GM12878 (cell line): ENCODE measurements around the gene MIEF1. TPM values are rescaled to one million over a fixed set of nuclear protein-coding genes. Genes with fewer than 3 reads are reported as not detected.

Experiments used
- ASH2L ChIP-seq: fragments of 300-600, 200-600 bp; sonication (generic); IDR thresholded peaks from 2 replicates; pipeline ENCODE4 v1.6.1; 2017; ENCODE audit warnings: low read depth, mild to moderate bottlenecking, borderline replicate concordance
- BACH1 ChIP-seq: fragments of 450-650 bp; IDR thresholded peaks from 2 replicates; pipeline ENCODE4 v1.6.1; 2017; ENCODE audit warnings: mild to moderate bottlenecking, borderline replicate concordance
- CBX3 ChIP-seq: fragments of 200-600 bp; sonication (generic); IDR thresholded peaks from 2 replicates; pipeline ENCODE4 v1.6.1; 2016; ENCODE audit warnings: low read depth, borderline replicate concordance
- IKZF1 ChIP-seq: fragments of 450-650 bp; conservative IDR thresholded peaks from 2 replicates; pipeline ENCODE4 v1.6.1; 2017; ENCODE audit warnings: antibody characterized with exemption, mild to moderate bottlenecking
- PAX5 ChIP-seq: IDR thresholded peaks from 2 replicates; pipeline ENCODE4 v1.6.1; 2011; ENCODE audit warnings: low read depth, low read length, borderline replicate concordance
- POLR2AphosphoS5 ChIP-seq: IDR thresholded peaks from 2 replicates; pipeline ENCODE4 v1.6.1; 2011; ENCODE audit warnings: mild to moderate bottlenecking, low read length, inconsistent platforms
- RAD51 ChIP-seq: fragments of 450-650 bp; IDR thresholded peaks from 2 replicates; pipeline ENCODE4 v1.6.1; 2016; ENCODE audit warnings: moderate library complexity, mild to moderate bottlenecking, inconsistent platforms
- RUNX3 ChIP-seq: IDR thresholded peaks from 2 replicates; pipeline ENCODE4 v1.6.1; 2012; ENCODE audit warnings: low read length, inconsistent platforms
- SIN3A ChIP-seq: IDR thresholded peaks from 2 replicates; pipeline ENCODE4 v1.6.1; 2012; ENCODE audit warnings: low read depth, low read length, improper control_type of control experiment
- SIX5 ChIP-seq: IDR thresholded peaks from 2 replicates; pipeline ENCODE4 v1.6.1; 2011; ENCODE audit warnings: mild to moderate bottlenecking, low read depth, low read length, moderate library complexity; ENCODE audit not compliant: severe bottlenecking
- SRF ChIP-seq, 2 experiments: IDR thresholded peaks; 2 replicates each; pipeline ENCODE4 v1.6.1; 2011; ENCODE audit warnings: low read depth in 2 of 2, low read length in 2 of 2, mild to moderate bottlenecking in 1 of 2, moderate library complexity in 1 of 2
- TCF12 ChIP-seq: IDR thresholded peaks from 2 replicates; pipeline ENCODE4 v1.6.1; 2011; ENCODE audit warnings: low read depth, mild to moderate bottlenecking, low read length
- TCF3 ChIP-seq: IDR thresholded peaks from 2 replicates; pipeline ENCODE4 v1.6.1; 2012; ENCODE audit warnings: low read depth, mild to moderate bottlenecking, low read length, borderline replicate concordance; ENCODE audit not compliant: insufficient read depth
- ZNF207 ChIP-seq: fragments of 450-650 bp; IDR thresholded peaks from 2 replicates; pipeline ENCODE4 v1.6.1; 2014; ENCODE audit warnings: antibody characterized with exemption, mild to moderate bottlenecking, borderline replicate concordance
- polyA plus RNA-seq, 11 experiments: library from polyadenylated mRNA; depleted of rRNA in 4 of 11; unstranded in 6 of 11; stranded (reverse) in 5 of 11; fragments of >200 nt; fragmentation: Nextera tagmentation in 4 of 11; fragmentation: Illumina TruSeq in 1 of 11; extraction: Ambion mirVana in 4 of 11; extraction: Trizol in 1 of 11; gene quantifications; 1 replicate in 1 of 11; 2 replicates in 10 of 11; pipeline versions ENCODE4 v1.2.1 to v1.2.3, GENCODE V29; 2011 to 2016; ENCODE audit warnings: inconsistent platforms in 2 of 11, missing spikeins in 2 of 11, low read depth in 1 of 11
- total RNA-seq, 4 experiments: library from RNA; depleted of rRNA in 3 of 4; stranded (reverse); fragments of >200 nt in 3 of 4; fragmentation: Illumina TruSeq in 1 of 4; extraction: Trizol in 1 of 4; gene quantifications; 2 replicates each; pipeline versions ENCODE4 v1.2.1 to v1.2.3, GENCODE V29; 2013 to 2021
- TF ChIP-seq, protein P1 (sequence below): fragments of 450-650 bp; IDR thresholded peaks from 2 replicates; pipeline ENCODE4 v1.6.1; 2017; ENCODE audit warnings: mild to moderate bottlenecking, low read depth, inconsistent platforms; ENCODE audit not compliant: poor library complexity, severe bottlenecking
- TF ChIP-seq, protein P2 (sequence below): IDR thresholded peaks from 2 replicates; pipeline ENCODE4 v1.6.1; 2011; ENCODE audit warnings: mild to moderate bottlenecking, low read depth, low read length, moderate library complexity; ENCODE audit not compliant: insufficient replicate concordance
- TF ChIP-seq, protein P3 (sequence below): IDR thresholded peaks from 2 replicates; pipeline ENCODE4 v1.6.1; 2012; ENCODE audit warnings: mild to moderate bottlenecking, low read depth, low read length
- TF ChIP-seq, protein P4 (sequence below): fragments of 450-650 bp; IDR thresholded peaks from 2 replicates; pipeline ENCODE4 v1.6.1; 2016; ENCODE audit warnings: mild to moderate bottlenecking, moderate library complexity, borderline replicate concordance

The MIEF1 gene
- total and polyA plus RNA-seq, 10 of the 15 experiments (the other 5 are each of a cell fraction or from before 2014, with no cell fraction given) = 12.4 to 52.3 (median 29.3) TPM

DNA sequence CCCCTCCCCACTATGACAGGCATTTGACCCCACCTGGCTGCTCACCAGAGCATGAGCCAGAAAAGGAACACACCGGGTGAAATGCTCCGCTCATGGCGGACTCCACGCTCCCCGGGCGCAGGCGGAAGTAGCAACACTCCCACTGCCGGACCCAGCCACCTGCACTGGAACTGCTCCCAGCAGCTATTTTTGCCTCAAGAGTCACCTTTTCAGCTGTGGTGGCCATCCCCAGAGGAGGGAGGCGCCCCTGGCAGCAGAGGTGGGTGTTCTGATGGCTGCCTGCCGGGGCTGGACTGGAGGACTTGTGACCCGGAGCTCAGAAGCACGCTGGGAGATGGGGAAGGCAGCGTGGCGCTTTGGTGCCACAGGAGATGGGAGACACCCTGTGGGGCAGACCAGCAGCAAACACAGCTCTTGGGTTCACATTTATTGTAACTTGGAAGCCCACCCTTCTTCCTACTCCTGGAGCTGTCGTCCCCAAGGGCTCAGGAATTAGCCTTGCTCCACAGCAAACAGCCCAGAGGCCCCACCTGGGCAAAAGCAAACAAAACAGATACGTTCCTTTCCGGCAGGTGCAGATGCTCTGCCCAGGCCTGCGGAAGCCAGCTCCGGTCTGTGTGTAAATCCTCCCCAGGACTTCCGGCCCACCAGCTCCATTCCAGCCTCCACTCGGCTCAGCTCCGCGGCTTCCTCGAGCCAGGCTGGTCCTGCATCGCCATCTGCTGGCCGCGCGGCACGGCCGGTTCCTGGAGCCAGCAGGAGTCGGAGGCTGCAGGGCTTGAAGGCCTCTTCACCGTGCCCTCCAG lies 26.8 kb downstream of the MIEF1 start (continued):
- TF ChIP-seq, protein P1, sequence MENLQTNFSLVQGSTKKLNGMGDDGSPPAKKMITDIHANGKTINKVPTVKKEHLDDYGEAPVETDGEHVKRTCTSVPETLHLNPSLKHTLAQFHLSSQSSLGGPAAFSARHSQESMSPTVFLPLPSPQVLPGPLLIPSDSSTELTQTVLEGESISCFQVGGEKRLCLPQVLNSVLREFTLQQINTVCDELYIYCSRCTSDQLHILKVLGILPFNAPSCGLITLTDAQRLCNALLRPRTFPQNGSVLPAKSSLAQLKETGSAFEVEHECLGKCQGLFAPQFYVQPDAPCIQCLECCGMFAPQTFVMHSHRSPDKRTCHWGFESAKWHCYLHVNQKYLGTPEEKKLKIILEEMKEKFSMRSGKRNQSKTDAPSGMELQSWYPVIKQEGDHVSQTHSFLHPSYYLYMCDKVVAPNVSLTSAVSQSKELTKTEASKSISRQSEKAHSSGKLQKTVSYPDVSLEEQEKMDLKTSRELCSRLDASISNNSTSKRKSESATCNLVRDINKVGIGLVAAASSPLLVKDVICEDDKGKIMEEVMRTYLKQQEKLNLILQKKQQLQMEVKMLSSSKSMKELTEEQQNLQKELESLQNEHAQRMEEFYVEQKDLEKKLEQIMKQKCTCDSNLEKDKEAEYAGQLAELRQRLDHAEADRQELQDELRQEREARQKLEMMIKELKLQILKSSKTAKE = no peak
- TF ChIP-seq ASH2L (no peak), CBX3 (no peak), RAD51 (no peak), PAX5 (peak; percentile 79; the same call in 1 of the 2 replicates), SRF (IDR thresholded peaks at IDR 0.05; ENCODE audit: low read depth in 2 of 2, low read length in 2 of 2) (0 out of 4 replicates have a peak, but pooled peaks of 1 of the 2 experiments have one; percentile 49), SIX5 (peak; percentile 26), SIN3A (peak; percentile 88), TCF12 (peak; percentile 98), RUNX3 (no peak), BACH1 (peak; percentile 44; the same call in 1 of the 2 replicates), IKZF1 (peak; percentile 81), TCF3 (peak; percentile 96), ZNF207 (no peak; the same call in none of the 2 replicates), POLR2AphosphoS5 (no peak)
- TF ChIP-seq, protein P2, sequence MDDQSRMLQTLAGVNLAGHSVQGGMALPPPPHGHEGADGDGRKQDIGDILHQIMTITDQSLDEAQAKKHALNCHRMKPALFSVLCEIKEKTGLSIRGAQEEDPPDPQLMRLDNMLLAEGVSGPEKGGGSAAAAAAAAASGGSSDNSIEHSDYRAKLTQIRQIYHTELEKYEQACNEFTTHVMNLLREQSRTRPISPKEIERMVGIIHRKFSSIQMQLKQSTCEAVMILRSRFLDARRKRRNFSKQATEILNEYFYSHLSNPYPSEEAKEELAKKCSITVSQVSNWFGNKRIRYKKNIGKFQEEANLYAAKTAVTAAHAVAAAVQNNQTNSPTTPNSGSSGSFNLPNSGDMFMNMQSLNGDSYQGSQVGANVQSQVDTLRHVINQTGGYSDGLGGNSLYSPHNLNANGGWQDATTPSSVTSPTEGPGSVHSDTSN = no peak
- TF ChIP-seq, protein P3, sequence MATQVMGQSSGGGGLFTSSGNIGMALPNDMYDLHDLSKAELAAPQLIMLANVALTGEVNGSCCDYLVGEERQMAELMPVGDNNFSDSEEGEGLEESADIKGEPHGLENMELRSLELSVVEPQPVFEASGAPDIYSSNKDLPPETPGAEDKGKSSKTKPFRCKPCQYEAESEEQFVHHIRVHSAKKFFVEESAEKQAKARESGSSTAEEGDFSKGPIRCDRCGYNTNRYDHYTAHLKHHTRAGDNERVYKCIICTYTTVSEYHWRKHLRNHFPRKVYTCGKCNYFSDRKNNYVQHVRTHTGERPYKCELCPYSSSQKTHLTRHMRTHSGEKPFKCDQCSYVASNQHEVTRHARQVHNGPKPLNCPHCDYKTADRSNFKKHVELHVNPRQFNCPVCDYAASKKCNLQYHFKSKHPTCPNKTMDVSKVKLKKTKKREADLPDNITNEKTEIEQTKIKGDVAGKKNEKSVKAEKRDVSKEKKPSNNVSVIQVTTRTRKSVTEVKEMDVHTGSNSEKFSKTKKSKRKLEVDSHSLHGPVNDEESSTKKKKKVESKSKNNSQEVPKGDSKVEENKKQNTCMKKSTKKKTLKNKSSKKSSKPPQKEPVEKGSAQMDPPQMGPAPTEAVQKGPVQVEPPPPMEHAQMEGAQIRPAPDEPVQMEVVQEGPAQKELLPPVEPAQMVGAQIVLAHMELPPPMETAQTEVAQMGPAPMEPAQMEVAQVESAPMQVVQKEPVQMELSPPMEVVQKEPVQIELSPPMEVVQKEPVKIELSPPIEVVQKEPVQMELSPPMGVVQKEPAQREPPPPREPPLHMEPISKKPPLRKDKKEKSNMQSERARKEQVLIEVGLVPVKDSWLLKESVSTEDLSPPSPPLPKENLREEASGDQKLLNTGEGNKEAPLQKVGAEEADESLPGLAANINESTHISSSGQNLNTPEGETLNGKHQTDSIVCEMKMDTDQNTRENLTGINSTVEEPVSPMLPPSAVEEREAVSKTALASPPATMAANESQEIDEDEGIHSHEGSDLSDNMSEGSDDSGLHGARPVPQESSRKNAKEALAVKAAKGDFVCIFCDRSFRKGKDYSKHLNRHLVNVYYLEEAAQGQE = no peak; the same call in 1 of the 2 replicates
- TF ChIP-seq, protein P4, sequence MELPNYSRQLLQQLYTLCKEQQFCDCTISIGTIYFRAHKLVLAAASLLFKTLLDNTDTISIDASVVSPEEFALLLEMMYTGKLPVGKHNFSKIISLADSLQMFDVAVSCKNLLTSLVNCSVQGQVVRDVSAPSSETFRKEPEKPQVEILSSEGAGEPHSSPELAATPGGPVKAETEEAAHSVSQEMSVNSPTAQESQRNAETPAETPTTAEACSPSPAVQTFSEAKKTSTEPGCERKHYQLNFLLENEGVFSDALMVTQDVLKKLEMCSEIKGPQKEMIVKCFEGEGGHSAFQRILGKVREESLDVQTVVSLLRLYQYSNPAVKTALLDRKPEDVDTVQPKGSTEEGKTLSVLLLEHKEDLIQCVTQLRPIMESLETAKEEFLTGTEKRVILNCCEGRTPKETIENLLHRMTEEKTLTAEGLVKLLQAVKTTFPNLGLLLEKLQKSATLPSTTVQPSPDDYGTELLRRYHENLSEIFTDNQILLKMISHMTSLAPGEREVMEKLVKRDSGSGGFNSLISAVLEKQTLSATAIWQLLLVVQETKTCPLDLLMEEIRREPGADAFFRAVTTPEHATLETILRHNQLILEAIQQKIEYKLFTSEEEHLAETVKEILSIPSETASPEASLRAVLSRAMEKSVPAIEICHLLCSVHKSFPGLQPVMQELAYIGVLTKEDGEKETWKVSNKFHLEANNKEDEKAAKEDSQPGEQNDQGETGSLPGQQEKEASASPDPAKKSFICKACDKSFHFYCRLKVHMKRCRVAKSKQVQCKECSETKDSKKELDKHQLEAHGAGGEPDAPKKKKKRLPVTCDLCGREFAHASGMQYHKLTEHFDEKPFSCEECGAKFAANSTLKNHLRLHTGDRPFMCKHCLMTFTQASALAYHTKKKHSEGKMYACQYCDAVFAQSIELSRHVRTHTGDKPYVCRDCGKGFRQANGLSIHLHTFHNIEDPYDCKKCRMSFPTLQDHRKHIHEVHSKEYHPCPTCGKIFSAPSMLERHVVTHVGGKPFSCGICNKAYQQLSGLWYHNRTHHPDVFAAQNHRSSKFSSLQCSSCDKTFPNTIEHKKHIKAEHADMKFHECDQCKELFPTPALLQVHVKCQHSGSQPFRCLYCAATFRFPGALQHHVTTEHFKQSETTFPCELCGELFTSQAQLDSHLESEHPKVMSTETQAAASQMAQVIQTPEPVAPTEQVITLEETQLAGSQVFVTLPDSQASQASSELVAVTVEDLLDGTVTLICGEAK = peak; percentile 77
